A549 (cell line): ENCODE results near the gene TTC28. TPM values are rescaled to one million over a fixed set of nuclear protein-coding genes. Genes with fewer than 3 reads are reported as not detected.

Experiments used
- ATAC-seq, 2 experiments: fragments of 200-7000 bp in 1 of 2; fragments of >200 bp in 1 of 2; cut with Nextera tagmentation in 1 of 2; cut with Tn5 transposase in 1 of 2; 3 replicates each; pipeline versions ENCODE4 v1.8.0 to v1.9.1; 2018 to 2020; ENCODE audit warnings: mild to moderate bottlenecking in 1 of 2, moderate library complexity in 1 of 2
- CTCF ChIA-PET: fragments of 300-600 bp; sonication (Branson Sonifier 250); formaldehyde crosslinking; extraction: SDS; loops from one replicate; lab custom pipeline; 2021; ENCODE audit warnings: antibody characterized with exemption, inconsistent platforms; lab: Yijun Ruan, JAX
- POLR2A ChIA-PET: fragments of 350-600 bp; formaldehyde crosslinking; extraction: SDS; loops from one replicate; lab custom pipeline; 2021; ENCODE audit warnings: antibody characterized with exemption, inconsistent platforms; lab: Yijun Ruan, JAX
- DNase-seq, 2 experiments: peaks; one replicate each; pipeline versions ENCODE4 v3.0.0 to v3.0.0-alpha.2; 2011 to 2016; ENCODE audit warnings: low read depth in 1 of 2, low spot score in 1 of 2
- FAIRE-seq: peaks from 2 replicates; lab custom pipeline; 2011; peaks lifted over from hg19 to GRCh38; lab: Jason Lieb, UNC
- H3K27ac ChIP-seq, 2 experiments: fragments of >200 bp; sonication (Bioruptor Twin); formaldehyde crosslinking; 3 replicates each; pipeline ENCODE4 v1.5.1; 2016 to 2017
- H3K4me1 ChIP-seq: fragments of >200 bp; sonication (Bioruptor Twin); formaldehyde crosslinking; 3 replicates; pipeline ENCODE4 v1.6.1; 2016
- H3K4me2 ChIP-seq: fragments of >200 bp; sonication (Bioruptor Twin); formaldehyde crosslinking; 3 replicates; pipeline ENCODE4 v1.6.1; 2016
- H3K4me3 ChIP-seq: fragments of >200 bp; sonication (Bioruptor Twin); formaldehyde crosslinking; 3 replicates; pipeline ENCODE4 v1.5.1; 2016
- H3K9me3 ChIP-seq: fragments of >200 bp; sonication (Bioruptor Twin); formaldehyde crosslinking; 3 replicates; pipeline ENCODE4 v1.6.1; 2016
- ATOH8 ChIP-seq: fragments of 250-450 bp; sonication (Bioruptor Pico); IDR thresholded peaks from 2 replicates; pipeline ENCODE4 v1.5.0; 2020; ENCODE audit warnings: low read depth, mild to moderate bottlenecking, moderate library complexity
- BCL3 ChIP-seq: fragments of >200 bp; sonication (Bioruptor Twin); formaldehyde crosslinking; IDR thresholded peaks from 3 replicates; pipeline ENCODE4 v1.6.1; 2016
- BHLHE40 ChIP-seq: IDR thresholded peaks from 2 replicates; pipeline ENCODE4 v1.6.1; 2012; ENCODE audit warnings: low read depth, low read length, inconsistent platforms
- CHD4 ChIP-seq: fragments of 200-600 bp; sonication (generic); IDR thresholded peaks from 2 replicates; pipeline ENCODE4 v1.6.1; 2016; ENCODE audit warnings: antibody characterized with exemption, mild to moderate bottlenecking, borderline replicate concordance
- CTCF ChIP-seq: fragments of >200 bp; sonication (Bioruptor Twin); formaldehyde crosslinking; IDR thresholded peaks from 3 replicates; pipeline ENCODE4 v1.5.1; 2016
- EHF ChIP-seq: fragments of 250-450 bp; sonication (Bioruptor Pico); IDR thresholded peaks from 2 replicates; pipeline ENCODE4 v1.5.0; 2020; ENCODE audit warnings: mild to moderate bottlenecking
- EHMT2 ChIP-seq: fragments of 200-600 bp; sonication (generic); IDR thresholded peaks from 2 replicates; pipeline ENCODE4 v1.6.1; 2016; ENCODE audit warnings: antibody characterized with exemption, low read depth, mild to moderate bottlenecking, moderate library complexity
- ELK1 ChIP-seq: fragments of 150-350 bp; IDR thresholded peaks from 2 replicates; pipeline ENCODE4 v1.6.1; 2014; ENCODE audit warnings: low read depth, mild to moderate bottlenecking, low read length
- EP300 ChIP-seq, 2 experiments: fragments of >200 bp; sonication (Bioruptor Twin); formaldehyde crosslinking; IDR thresholded peaks; 2 replicates in 1 of 2; 3 replicates in 1 of 2; pipeline ENCODE4 v1.6.1; 2016 to 2017
- FOXS1 ChIP-seq: fragments of 250-450 bp; sonication (Bioruptor Pico); IDR thresholded peaks from 2 replicates; pipeline ENCODE4 v1.5.0; 2020; ENCODE audit warnings: mild to moderate bottlenecking, moderate library complexity
- HDAC2 ChIP-seq: fragments of 200-600 bp; sonication (generic); IDR thresholded peaks from 2 replicates; pipeline ENCODE4 v1.6.1; 2016
- HEYL ChIP-seq: fragments of 250-450 bp; sonication (Bioruptor Pico); IDR thresholded peaks from 2 replicates; pipeline ENCODE4 v1.8.0; 2021; ENCODE audit warnings: mild to moderate bottlenecking, moderate library complexity
- HOXB13 ChIP-seq: fragments of 250-450 bp; sonication (Bioruptor Pico); IDR thresholded peaks from 2 replicates; pipeline ENCODE4 v1.5.0; 2020; ENCODE audit warnings: low read depth, mild to moderate bottlenecking, moderate library complexity
- HOXB5 ChIP-seq: fragments of 250-450 bp; sonication (Bioruptor Pico); IDR thresholded peaks from 2 replicates; pipeline ENCODE4 v1.5.0; 2020; ENCODE audit warnings: mild to moderate bottlenecking, moderate library complexity
- JUN ChIP-seq, 2 experiments: fragments of >200 bp; sonication (Bioruptor Twin); formaldehyde crosslinking; IDR thresholded peaks; 2 replicates in 1 of 2; 3 replicates in 1 of 2; pipeline ENCODE4 v1.6.1; 2016 to 2017
- JUNB ChIP-seq: fragments of >200 bp; sonication (Bioruptor Twin); formaldehyde crosslinking; IDR thresholded peaks from 2 replicates; pipeline ENCODE4 v1.6.1; 2016
- KDM5A ChIP-seq: fragments of 200-600 bp; sonication (generic); IDR thresholded peaks from 2 replicates; pipeline ENCODE4 v1.6.1; 2016; ENCODE audit warnings: antibody characterized with exemption, mild to moderate bottlenecking
- MAFK ChIP-seq: fragments of 450-650 bp; IDR thresholded peaks from 2 replicates; pipeline ENCODE4 v1.6.1; 2014; ENCODE audit not compliant: partially characterized antibody
- NR3C1 ChIP-seq: fragments of >200 bp; sonication (Bioruptor Twin); formaldehyde crosslinking; IDR thresholded peaks from 3 replicates; pipeline ENCODE4 v1.6.1; 2017
- PBX3 ChIP-seq: IDR thresholded peaks from 2 replicates; pipeline ENCODE4 v1.6.1; 2012
- POLR2A ChIP-seq: IDR thresholded peaks from 2 replicates; pipeline ENCODE4 v1.6.1; 2012; ENCODE audit warnings: mild to moderate bottlenecking, low read length
- POLR2AphosphoS2 ChIP-seq: conservative IDR thresholded peaks from 2 replicates; pipeline ENCODE4 v1.6.1; 2012; ENCODE audit warnings: low read length, improper control_type of control experiment, inconsistent platforms
- RNF2 ChIP-seq: fragments of 200-600 bp; sonication (generic); IDR thresholded peaks from 2 replicates; pipeline ENCODE4 v1.6.1; 2016; ENCODE audit warnings: low read depth, mild to moderate bottlenecking, antibody characterized with exemption, moderate library complexity, borderline replicate concordance
- SREBF2 ChIP-seq: fragments of 450-650 bp; IDR thresholded peaks from 2 replicates; pipeline ENCODE4 v1.6.1; 2014; ENCODE audit warnings: mild to moderate bottlenecking, moderate library complexity
- TFCP2L1 ChIP-seq: fragments of 250-450 bp; sonication (Bioruptor Pico); IDR thresholded peaks from 2 replicates; pipeline ENCODE4 v1.5.0; 2021; ENCODE audit warnings: mild to moderate bottlenecking
- ZNF302 ChIP-seq: fragments of 250-450 bp; sonication (Bioruptor Pico); IDR thresholded peaks from 2 replicates; pipeline ENCODE4 v1.9.0; 2021; ENCODE audit warnings: inconsistent platforms, mild to moderate bottlenecking, moderate library complexity
- WGBS: methylation state at CpG from one replicate; pipeline ENCODE4 v1.1.6; 2017; ENCODE audit errors: missing lambda C conversion rate; 5-methylcytosine and 5-hydroxymethylcytosine counted together
- polyA plus RNA-seq, 4 experiments: library from polyadenylated mRNA; depleted of rRNA in 3 of 4; stranded (reverse); fragments of >200 nt; fragmentation: RNase III in 1 of 4; extraction: RNeasy Plus Mini Kit Qiagen cat#74134 plus additional on column Dnase treatment in 1 of 4; gene quantifications; 2 replicates in 3 of 4; 3 replicates in 1 of 4; pipeline ENCODE4 v1.2.3, GENCODE V29; 2011 to 2017

Gene TTC28
- polyA plus RNA-seq, 2 of the 4 experiments (the other 2 are of a cell fraction), result 2.6 to 3.8 TPM

- ChIA-PET POLR2A (no interaction called here), CTCF (interaction anchor here (0.7 kb wide), 1 partner anchor 82 kb away, joined by 4 read pairs; no protein-coding TSS in a partner anchor)
- DNase-seq, result no peak
- H3K4me2 ChIP-seq, result no peak overlapping the region
- 76% methylated on average over 9 of the region's 9 CpGs for WGBS
- TF ChIP-seq BHLHE40 (no peak), FOXS1 (CRISPR knock-in tag) (no peak), POLR2AphosphoS2 (no peak), NR3C1 (no peak), HDAC2 (no peak), TFCP2L1 (no peak), POLR2A (no peak), ELK1 (no peak), RNF2 (no peak), SREBF2 (no peak), MAFK (no peak), HOXB13 (CRISPR knock-in tag) (no peak), CHD4 (no peak), EP300 (IDR thresholded peaks at IDR 0.05) (no peak), KDM5A (no peak), HEYL (CRISPR knock-in tag) (no peak), EHMT2 (no peak)
- FAIRE-seq, result no peak
- no peak for ATAC-seq
- peaks cover 9% of the 10 kb centered on the region for H3K4me1 ChIP-seq
- H3K9me3 ChIP-seq, result 0 out of 3 replicates have a peak, but pooled peaks cover under 1% of the 10 kb centered on the region
- H3K4me3 ChIP-seq, result no peak overlapping the region
- H3K27ac ChIP-seq, result no peak overlapping the region
Measured at GRCh38 chr22:27962268-27963044, 717.2 kb downstream of the TTC28 start.

- ATAC-seq, result no peak
- Histone ChIP-seq H3K4me2 (no peak overlapping the region), H3K9me3 (peaks cover 5% of the 10 kb centered on the region; the same call in 2 of the 3 replicates), H3K4me3 (no peak overlapping the region), H3K4me1 (peaks cover 9% of the 10 kb centered on the region), H3K27ac (no peak overlapping the region)
- ChIA-PET CTCF (interaction anchor here (0.7 kb wide), 1 partner anchor 1668 kb away, joined by 3 read pairs; no protein-coding TSS in a partner anchor), POLR2A (no interaction called here)
- 92% methylated on average over 1 of the region's 1 CpG for WGBS
- no peak for DNase-seq
- no peak for FAIRE-seq
- no peak for TF ChIP-seq CTCF
- TF ChIP-seq MAFK, result peak; percentile 68
Measured at GRCh38 chr22:27961680-27962079, 718.0 kb downstream of the TTC28 start.

GRCh38 chr22:27961182-27961581, 718.5 kb downstream of the TTC28 start:
- Histone ChIP-seq H3K4me3 (no peak overlapping the region), H3K4me1 (peaks cover 9% of the 10 kb centered on the region), H3K9me3 (peaks cover 10% of the 10 kb centered on the region; the same call in 2 of the 3 replicates), H3K27ac (no peak overlapping the region), H3K4me2 (no peak overlapping the region)
- ATAC-seq (no peak), DNase-seq (no peak), FAIRE-seq (no peak)
- ChIA-PET CTCF (interaction anchor here (0.7 kb wide), 1 partner anchor 1668 kb away, joined by 3 read pairs; no protein-coding TSS in a partner anchor), POLR2A (no interaction called here)
- 72% methylated on average over 4 of the region's 4 CpGs for WGBS
- TF ChIP-seq EHF (CRISPR knock-in tag) (no peak), HEYL (CRISPR knock-in tag) (no peak), FOXS1 (CRISPR knock-in tag) (no peak), PBX3 (no peak), BHLHE40 (no peak), JUN (IDR thresholded peaks at IDR 0.05) (no peak), ATOH8 (CRISPR knock-in tag) (no peak), HOXB5 (no peak), JUNB (no peak), ZNF302 (no peak), EHMT2 (no peak), BCL3 (no peak)
